ENCODE data around the gene EIF2S3B. TPM values are rescaled to one million over a fixed set of nuclear protein-coding genes. Genes with fewer than 3 reads are reported as not detected.
"Not testable (repeated sequence)": the region's sequence is repeated elsewhere in the genome, so short reads cannot be mapped to it uniquely, and the experiment has no call there.

Gene EIF2S3B
- 0.35 and 2.3 TPM in 2 replicates for total RNA-seq

GRCh38 chr12:10505620-10506019, at the start of gene EIF2S3B:
EIF2S3B (plus strand) TSS chr12:10505890; CDS start chr12:10505903, 13 bp downstream.
- no peak for DNase-seq (ENCODE audit: extremely low read depth, low read depth, low spot score)

- DNase-seq (ENCODE audit: extremely low read depth, low read depth, low spot score), result no peak
Measured at GRCh38 chr12:10456856-10457255, 48.8 kb upstream of the EIF2S3B start.

DNA sequence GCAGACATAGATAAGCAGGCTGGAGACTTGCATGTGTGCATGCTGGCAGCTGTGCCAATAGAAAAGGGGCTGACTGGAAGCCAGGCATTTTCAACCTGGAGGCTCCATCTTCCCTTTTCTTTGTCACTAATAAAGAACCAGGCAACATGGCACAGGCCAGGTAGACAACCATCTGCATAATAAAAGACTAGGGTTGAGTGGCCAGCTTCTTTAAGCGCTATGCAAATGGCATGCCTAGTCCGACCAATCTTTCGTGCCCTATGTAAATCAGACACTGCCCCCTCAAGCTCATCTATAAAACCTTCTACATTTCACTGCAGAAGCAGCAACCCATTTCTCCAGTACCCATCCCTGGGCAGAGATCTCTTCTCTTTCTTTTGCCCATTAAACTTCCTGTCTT, 47.9 kb upstream of the EIF2S3B start:
- DNase-seq (ENCODE audit: extremely low read depth, low read depth, low spot score), result no peak

- DNase-seq (ENCODE audit: extremely low read depth, low read depth, low spot score), result no peak
Measured at GRCh38 chr12:10466311-10466710, 39.4 kb upstream of the EIF2S3B start.

DNA sequence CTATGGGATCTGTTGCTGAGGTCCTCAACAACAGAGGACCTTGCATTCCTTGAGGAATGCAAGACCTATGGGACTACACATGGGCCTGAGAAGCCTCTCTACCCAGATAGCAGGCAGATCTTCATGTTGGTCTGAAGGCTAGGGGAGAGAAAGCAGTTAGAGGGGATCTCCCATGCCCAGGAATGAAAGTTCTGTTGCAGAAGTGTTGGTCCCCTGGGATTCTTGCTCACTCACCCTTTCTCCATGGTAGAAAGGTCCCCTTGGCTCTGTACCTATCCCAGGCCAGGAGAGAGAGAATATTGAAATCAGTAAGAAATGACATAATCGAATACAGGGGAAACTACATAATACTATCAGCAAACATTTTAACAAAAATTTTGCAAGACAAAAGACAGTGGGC, 36.0 kb upstream of the EIF2S3B start:
- no peak for DNase-seq (ENCODE audit: extremely low read depth, low read depth, low spot score)

DNA sequence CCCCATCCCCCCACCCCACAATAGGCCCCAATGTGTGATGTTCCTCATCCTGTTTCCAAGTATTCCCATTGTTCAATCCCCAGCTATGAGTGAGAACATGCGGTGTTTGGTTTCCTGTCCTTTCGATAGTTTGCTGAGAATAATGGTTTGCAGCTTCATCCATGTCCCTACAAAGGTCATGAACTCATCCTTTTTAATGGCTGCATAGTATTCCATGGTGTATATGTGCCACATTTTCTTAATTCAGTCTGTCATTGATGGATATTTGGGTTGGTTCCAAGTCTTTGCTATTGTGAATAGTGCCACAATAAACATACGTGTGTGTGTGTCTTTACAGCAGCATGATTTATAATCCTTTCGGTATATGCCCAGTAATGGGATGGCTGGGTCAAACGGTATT, 32.9 kb upstream of the EIF2S3B start:
- not testable (repeated sequence) for DNase-seq (ENCODE audit: extremely low read depth, low read depth, low spot score)

- DNase-seq (ENCODE audit: extremely low read depth, low read depth, low spot score), result not testable (repeated sequence)
Measured at GRCh38 chr12:10481901-10482300, 23.8 kb upstream of the EIF2S3B start.

GRCh38 chr12:10487328-10487727, 18.4 kb upstream of the EIF2S3B start:
- DNase-seq (ENCODE audit: extremely low read depth, low read depth, low spot score), result not testable (repeated sequence)

DNA sequence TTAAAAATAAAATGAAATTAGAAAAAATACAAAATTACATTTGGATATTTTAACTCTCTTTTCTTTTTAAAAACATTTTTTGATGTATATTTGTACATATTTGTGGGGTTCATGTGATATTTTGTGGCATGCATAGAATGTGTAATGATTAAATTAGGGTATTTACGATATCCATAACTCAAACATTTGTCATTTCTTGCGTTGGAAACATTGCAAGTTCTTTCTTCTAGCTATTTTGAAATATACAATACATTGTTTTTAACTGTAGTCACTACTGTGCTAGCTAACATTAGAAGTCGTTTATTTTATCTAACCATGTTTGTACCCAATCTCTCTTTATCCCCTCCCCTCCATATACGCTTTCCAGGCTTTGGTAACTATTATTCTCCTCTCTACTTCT, 13.9 kb upstream of the EIF2S3B start:
- DNase-seq (ENCODE audit: extremely low read depth, low read depth, low spot score), result no peak

- DNase-seq (ENCODE audit: extremely low read depth, low read depth, low spot score), result no peak
Measured at GRCh38 chr12:10497602-10498001, 8.1 kb upstream of the EIF2S3B start.

DNA sequence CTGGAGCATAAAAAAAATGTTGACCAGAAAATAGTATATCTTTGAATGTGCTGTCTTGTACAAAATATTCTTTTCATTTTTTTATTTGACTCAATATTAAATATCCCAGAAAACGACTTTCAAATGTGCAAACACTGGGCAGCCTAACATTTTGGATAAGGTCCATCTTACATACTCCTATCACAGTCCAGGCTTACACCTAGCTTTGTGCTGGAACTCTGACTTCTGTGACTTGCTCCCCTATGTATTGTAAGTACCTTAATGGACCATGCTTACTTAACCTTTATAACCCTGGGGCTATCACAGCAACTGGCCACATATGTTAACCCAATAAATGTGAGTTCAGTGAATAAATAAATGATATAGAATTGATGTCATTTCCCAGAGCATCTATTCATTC, 7.6 kb upstream of the EIF2S3B start:
- no peak for DNase-seq (ENCODE audit: extremely low read depth, low read depth, low spot score)

DNA sequence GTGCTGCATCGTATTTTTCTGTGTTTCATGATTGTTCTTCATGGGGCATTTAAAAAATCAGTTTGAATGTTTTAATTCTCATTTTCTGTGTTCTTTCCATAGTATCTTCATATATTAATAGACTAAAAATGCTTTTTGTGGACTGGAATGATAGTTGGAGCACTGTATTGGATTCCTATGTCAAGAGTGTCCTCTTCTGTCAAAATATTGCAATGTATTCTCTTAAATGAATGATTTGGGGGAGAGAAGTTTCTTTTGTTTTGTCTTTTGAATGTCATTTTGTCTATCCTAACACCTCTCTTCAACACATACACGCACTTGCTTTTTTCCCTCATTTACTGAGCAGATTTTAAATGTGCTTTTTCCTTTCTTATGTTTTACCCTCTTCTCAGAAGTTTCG, 4.7 kb upstream of the EIF2S3B start:
- no peak for DNase-seq (ENCODE audit: extremely low read depth, low read depth, low spot score)

DNA sequence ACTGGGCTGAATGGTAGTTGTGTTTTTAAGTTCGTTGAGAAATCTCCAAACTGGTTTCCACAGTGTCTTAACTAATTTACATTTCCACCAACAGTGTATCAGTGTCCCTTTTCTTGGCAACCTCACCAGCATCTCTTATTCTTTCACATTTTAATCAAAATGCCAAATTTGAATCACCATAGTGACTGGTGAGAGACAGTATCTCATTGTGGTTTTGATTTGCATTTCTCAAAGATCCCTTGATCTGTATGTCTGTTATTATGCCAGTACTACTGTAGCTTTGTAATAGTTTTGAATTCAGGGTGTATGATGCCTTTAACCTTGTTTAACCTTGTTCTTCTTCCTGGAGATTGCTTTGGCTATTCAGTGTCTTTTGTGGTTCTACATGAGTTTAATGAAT, 2.2 kb upstream of the EIF2S3B start:
- DNase-seq (ENCODE audit: extremely low read depth, low read depth, low spot score), result no peak

DNA sequence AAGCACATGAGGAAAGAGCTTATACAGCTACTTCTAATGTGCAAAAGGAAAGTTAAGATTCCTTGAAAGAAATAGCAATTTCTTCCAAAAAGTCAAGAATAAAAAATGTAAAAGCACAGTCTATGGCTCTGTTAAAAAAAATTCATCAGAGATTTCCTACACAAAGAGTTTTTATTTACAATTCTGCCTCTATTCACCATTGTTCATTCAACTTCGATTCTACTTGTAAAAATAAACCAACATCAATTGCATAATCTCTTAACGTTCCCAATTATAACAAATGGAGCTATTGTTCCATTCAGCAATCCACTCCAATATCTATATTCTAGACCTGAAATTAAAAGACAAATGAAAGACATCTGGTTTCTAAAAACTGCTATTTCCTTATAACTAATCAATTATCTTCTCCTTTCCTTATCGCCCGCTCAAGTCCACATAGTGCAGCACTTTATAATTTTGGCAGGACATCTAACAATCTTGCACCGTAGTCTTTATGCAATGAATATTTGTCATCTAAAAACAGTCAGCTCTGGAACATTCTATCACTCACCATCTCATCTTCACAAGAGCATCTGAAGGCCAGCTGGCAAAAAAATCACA, 6.2 kb downstream of the EIF2S3B start:
- no peak for DNase-seq (ENCODE audit: extremely low read depth, low read depth, low spot score)

DNA sequence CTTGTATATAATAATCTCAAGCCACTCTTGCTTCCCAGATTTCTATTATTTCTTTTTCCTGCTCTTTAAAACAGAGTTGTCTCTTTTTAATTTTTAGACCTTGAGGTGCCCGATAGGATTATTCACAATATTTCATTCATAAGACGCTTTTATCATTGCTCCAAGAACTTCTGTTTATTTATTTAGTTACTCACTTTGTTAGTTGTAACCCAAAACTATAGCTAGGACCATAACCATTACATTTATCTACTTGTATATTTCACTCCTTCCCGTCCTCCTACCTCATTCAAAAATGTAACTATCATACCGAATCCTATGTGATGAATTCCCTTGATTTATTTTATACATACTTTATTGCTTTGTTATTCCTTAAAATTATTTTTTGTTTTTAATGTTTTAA, 7.1 kb downstream of the EIF2S3B start:
- no peak for DNase-seq (ENCODE audit: extremely low read depth, low read depth, low spot score)

- no peak for DNase-seq (ENCODE audit: extremely low read depth, low read depth, low spot score)
Measured at GRCh38 chr12:10521555-10521954, 15.9 kb downstream of the EIF2S3B start.

DNA sequence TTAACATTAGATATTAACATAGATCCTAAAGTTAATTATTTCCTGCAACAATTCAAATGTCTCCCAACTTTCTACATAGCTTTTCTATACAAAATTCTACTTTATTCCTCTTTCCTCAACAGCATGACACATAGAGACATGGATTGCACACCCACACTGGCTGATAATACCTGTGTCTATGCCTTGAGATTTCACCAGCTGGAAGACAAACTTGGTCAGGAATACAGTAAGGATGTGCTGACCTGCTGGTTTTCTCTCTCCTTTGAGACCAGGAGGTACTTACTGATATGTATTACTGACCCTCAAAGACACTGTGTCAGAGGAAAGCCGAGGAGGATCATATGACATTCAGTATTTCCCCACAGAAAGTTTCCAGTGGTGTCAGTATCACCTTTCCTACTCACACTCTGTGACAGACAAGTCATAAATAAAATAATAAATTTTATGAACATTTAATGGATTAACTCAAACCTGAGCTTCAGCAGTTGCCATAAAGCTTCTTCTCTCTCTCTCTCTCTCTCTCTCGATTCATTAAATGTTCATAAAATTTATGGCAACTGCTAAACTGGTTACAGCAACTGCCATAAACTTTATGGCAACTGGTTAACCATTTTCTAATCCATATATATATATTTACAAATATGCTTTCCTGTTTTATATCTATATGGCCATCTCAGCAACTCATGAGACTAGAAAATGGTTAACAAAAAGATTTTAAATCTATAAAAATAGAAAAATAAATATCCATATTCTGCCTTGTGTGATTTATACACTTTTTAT, 22.7 kb downstream of the EIF2S3B start:
- DNase-seq (ENCODE audit: extremely low read depth, low read depth, low spot score), result no peak

- no peak for DNase-seq (ENCODE audit: extremely low read depth, low read depth, low spot score)
Measured at GRCh38 chr12:10529603-10530002, 23.9 kb downstream of the EIF2S3B start.

DNA sequence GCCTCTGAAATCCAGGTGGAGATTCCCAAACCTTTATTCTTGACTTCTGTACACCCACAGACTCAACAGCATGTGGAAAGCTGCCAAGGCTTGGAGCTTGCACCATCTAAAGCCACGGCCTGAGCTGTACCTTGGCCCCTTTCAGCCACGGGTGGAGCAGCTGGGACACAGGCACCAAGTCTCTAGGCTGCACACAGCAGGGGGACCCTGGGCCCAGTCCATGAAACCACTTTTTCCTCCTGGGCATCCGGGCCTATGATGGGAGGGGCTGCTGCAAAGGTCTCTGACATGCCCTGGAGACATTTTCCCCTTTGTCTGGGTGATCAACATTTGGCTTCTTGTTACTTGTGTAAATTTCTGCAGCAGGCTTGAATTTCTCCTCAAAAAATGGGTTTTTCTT, 32.0 kb downstream of the EIF2S3B start:
- no peak for DNase-seq (ENCODE audit: extremely low read depth, low read depth, low spot score)

DNA sequence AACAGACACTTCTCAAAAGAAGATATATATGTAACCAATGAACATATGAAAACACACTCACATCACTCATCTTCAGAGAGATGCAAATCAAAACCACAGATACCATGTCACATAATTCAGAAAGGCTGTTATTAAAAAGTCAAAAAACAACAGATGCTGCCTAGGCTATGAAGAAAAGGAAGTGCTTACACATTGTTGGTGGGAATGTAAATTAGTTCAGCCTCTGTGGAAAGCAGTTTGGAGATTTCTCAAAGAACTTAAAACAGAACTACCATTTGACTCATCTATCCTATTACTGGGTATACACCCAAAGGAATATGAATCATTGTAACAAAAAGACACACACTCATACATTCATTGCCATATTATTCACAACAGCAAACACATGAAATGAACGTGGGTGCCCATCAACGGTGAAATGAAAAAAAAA, 35.1 kb downstream of the EIF2S3B start:
- no peak for DNase-seq (ENCODE audit: extremely low read depth, low read depth, low spot score)

- no peak for DNase-seq (ENCODE audit: extremely low read depth, low read depth, low spot score)
Measured at GRCh38 chr12:10543499-10543898, 37.8 kb downstream of the EIF2S3B start.

GRCh38 chr12:10551375-10551774, 45.7 kb downstream of the EIF2S3B start:
- DNase-seq (ENCODE audit: extremely low read depth, low read depth, low spot score), result no peak

Measured in glomerular endothelial cell (primary cell).